HEK293 (cell line): Measurements from ENCODE around the gene XPNPEP1.

Experiments used
- CTCF ChIA-PET: fragments of 350-600 bp; formaldehyde crosslinking; extraction: SDS; loops from one replicate; lab custom pipeline; 2021; ENCODE audit warnings: antibody characterized with exemption; lab: Yijun Ruan, JAX
- POLR2A ChIA-PET: fragments of 300-600 bp; formaldehyde crosslinking; extraction: SDS; loops from one replicate; lab custom pipeline; 2020; ENCODE audit warnings: antibody characterized with exemption, inconsistent platforms; lab: Yijun Ruan, JAX
- H3K27ac ChIP-seq: fragments of 200-500 bp; sonication (Bioruptor generic); 2 replicates; pipeline ENCODE4 v1.5.1; 2014; ENCODE audit warnings: low read depth, low read length, control low read depth, inconsistent platforms; ENCODE audit errors: extremely low read depth
- H3K36me3 ChIP-seq, 2 experiments: fragments of 200-500 bp in 1 of 2; sonication (Bioruptor generic) in 1 of 2; 1 replicate in 1 of 2; 2 replicates in 1 of 2; pipeline ENCODE4 v1.5.1; 2014 to 2017; ENCODE audit warnings: inconsistent platforms in 2 of 2, low read length in 2 of 2; ENCODE audit not compliant: control insufficient read depth in 2 of 2, insufficient read depth in 1 of 2
- H3K4me1 ChIP-seq: fragments of 200-500 bp; sonication (Bioruptor generic); 2 replicates; pipeline ENCODE4 v1.5.1; 2014; ENCODE audit warnings: mild to moderate bottlenecking, low read length, inconsistent platforms; ENCODE audit not compliant: control insufficient read depth, insufficient read depth
- H3K4me3 ChIP-seq: 2 replicates; pipeline ENCODE4 v1.5.1; 2011; ENCODE audit warnings: low read depth, mild to moderate bottlenecking, control low read depth, low read length, moderate library complexity
- H3K9me3 ChIP-seq: fragments of 200-500 bp; sonication (Bioruptor generic); 2 replicates; pipeline ENCODE4 v1.5.1; 2014; ENCODE audit warnings: low read depth, low read length, inconsistent platforms; ENCODE audit not compliant: control insufficient read depth, insufficient read depth
- HOXC10 ChIP-seq: sonication (generic); formaldehyde crosslinking; IDR thresholded peaks from 2 replicates; pipeline ENCODE4 v1.8.1; 2023; ENCODE audit warnings: mild to moderate bottlenecking, missing genetic modification reagents
- KLF1 ChIP-seq: fragments of 450-650 bp; formaldehyde crosslinking; IDR thresholded peaks from 2 replicates; pipeline ENCODE4 v1.5.1; 2016; ENCODE audit warnings: missing biosample characterization, missing genetic modification characterization
- KLF10 ChIP-seq: fragments of 450-650 bp; IDR thresholded peaks from 2 replicates; pipeline ENCODE4 v1.5.1; 2018; ENCODE audit warnings: missing biosample characterization, mild to moderate bottlenecking, missing genetic modification characterization
- MZF1 ChIP-seq: fragments of 450-650 bp; formaldehyde crosslinking; IDR thresholded peaks from 2 replicates; pipeline ENCODE4 v1.5.1; 2017; ENCODE audit warnings: missing biosample characterization, missing genetic modification characterization, borderline replicate concordance
- SCRT1 ChIP-seq: fragments of 450-650 bp; formaldehyde crosslinking; IDR thresholded peaks from 2 replicates; pipeline ENCODE4 v1.5.1; 2016; ENCODE audit warnings: missing biosample characterization, missing genetic modification characterization, borderline replicate concordance
- SCRT2 ChIP-seq: fragments of 450-650 bp; formaldehyde crosslinking; IDR thresholded peaks from 2 replicates; pipeline ENCODE4 v1.5.1; 2016; ENCODE audit warnings: missing biosample characterization, missing genetic modification characterization
- ZFP41 ChIP-seq: fragments of 450-650 bp; formaldehyde crosslinking; IDR thresholded peaks from 2 replicates; pipeline ENCODE4 v1.5.1; 2016; ENCODE audit warnings: missing biosample characterization, missing genetic modification characterization, borderline replicate concordance
- ZNF184 ChIP-seq: fragments of 450-650 bp; IDR thresholded peaks from 2 replicates; pipeline ENCODE4 v1.5.1; 2018; ENCODE audit warnings: missing biosample characterization, mild to moderate bottlenecking, missing genetic modification characterization
- ZNF426 ChIP-seq: fragments of 450-650 bp; formaldehyde crosslinking; IDR thresholded peaks from 2 replicates; pipeline ENCODE4 v1.5.1; 2017; ENCODE audit warnings: missing biosample characterization, missing genetic modification characterization, mild to moderate bottlenecking, inconsistent platforms, moderate library complexity
- ZNF510 ChIP-seq: fragments of 450-650 bp; formaldehyde crosslinking; IDR thresholded peaks from 2 replicates; pipeline ENCODE4 v1.5.1; 2018; ENCODE audit warnings: mild to moderate bottlenecking, missing genetic modification characterization, missing biosample characterization; ENCODE audit not compliant: insufficient replicate concordance
- ZNF544 ChIP-seq: fragments of 450-650 bp; formaldehyde crosslinking; IDR thresholded peaks from 2 replicates; pipeline ENCODE4 v1.5.0; 2017; ENCODE audit warnings: missing biosample characterization, missing genetic modification characterization
- ZNF747 ChIP-seq: fragments of 450-650 bp; formaldehyde crosslinking; IDR thresholded peaks from 2 replicates; pipeline ENCODE4 v1.5.1; 2016; ENCODE audit warnings: missing biosample characterization, missing genetic modification characterization
- ZSCAN23 ChIP-seq: fragments of 450-650 bp; formaldehyde crosslinking; IDR thresholded peaks from 2 replicates; pipeline ENCODE4 v1.5.1; 2016; ENCODE audit warnings: missing biosample characterization, missing genetic modification characterization
- TF ChIP-seq, protein P1 (sequence below): fragments of 450-650 bp; formaldehyde crosslinking; IDR thresholded peaks from 2 replicates; pipeline ENCODE4 v1.5.1; 2016; ENCODE audit warnings: missing biosample characterization, missing genetic modification characterization, borderline replicate concordance
- TF ChIP-seq, protein P2 (sequence below): fragments of 450-650 bp; formaldehyde crosslinking; IDR thresholded peaks from 2 replicates; pipeline ENCODE4 v1.5.1; 2016; ENCODE audit warnings: missing biosample characterization, missing genetic modification characterization
- TF ChIP-seq, protein P3 (sequence below): fragments of 450-650 bp; formaldehyde crosslinking; IDR thresholded peaks from 2 replicates; pipeline ENCODE4 v1.5.1; 2016; ENCODE audit warnings: missing biosample characterization, missing genetic modification characterization
- TF ChIP-seq, protein P4 (sequence below): fragments of 450-650 bp; formaldehyde crosslinking; IDR thresholded peaks from 2 replicates; pipeline ENCODE4 v1.5.1; 2017; ENCODE audit warnings: missing biosample characterization, missing genetic modification characterization
- TF ChIP-seq, protein P5 (sequence below): fragments of 450-650 bp; formaldehyde crosslinking; IDR thresholded peaks from 2 replicates; pipeline ENCODE4 v1.5.1; 2016; ENCODE audit warnings: missing biosample characterization, missing genetic modification characterization

The XPNPEP1 gene

DNA sequence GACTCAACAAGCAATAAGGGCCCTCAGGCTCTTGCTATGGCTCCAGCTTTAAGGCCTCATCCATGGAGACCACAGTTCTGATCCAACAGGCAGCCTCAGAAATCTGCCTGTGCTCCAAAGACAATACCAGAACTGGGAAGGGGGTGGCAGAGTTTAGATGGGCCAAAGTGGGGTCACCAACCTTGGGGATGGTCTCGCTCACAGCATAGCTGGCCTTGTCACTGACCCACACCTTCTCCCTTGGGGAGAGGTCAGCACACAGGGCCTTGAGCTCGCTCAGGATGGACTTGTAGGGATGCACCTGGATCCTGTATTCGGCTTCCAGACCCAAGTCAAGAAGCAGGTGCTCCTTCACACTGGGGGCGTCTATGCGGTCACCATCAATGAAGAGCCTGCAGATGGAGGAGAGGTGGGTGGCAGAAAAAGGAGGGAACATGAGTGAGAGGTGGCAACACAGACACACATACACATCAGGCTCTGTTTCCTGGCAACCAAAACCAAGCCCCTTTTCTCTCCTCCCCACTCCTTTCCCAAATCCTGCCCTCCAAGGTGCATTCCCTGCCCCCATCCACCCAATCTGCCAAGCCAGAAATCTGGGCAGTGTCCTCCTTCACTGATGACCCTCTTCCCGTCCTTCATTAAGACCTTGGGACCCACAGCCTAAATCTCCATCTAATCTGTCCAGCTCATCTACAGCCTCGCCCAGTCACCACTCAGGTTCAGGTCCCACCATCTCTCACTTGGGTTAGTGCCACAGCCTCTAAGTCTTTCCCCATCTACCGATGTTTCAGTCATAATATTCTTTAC lies 40.9 kb downstream of the XPNPEP1 start:
- Histone ChIP-seq H3K9me3 (no peaks in the 10 kb centered on the region), H3K27ac (no peak overlapping the region), H3K4me1 (peaks cover 3% of the 10 kb centered on the region; the same call in 1 of the 2 replicates), H3K4me3 (no peak overlapping the region), H3K36me3 (peaks cover 13 to 69% of the 10 kb centered on the region in 2 experiments)
- POLR2A ChIA-PET: no interaction called here
- CTCF ChIA-PET: interaction anchor here (0.7 to 2.9 kb wide), 7 partner anchors 15 to 694 kb away, joined by 3 to 20 read pairs (median 3); no protein-coding TSS in a partner anchor
- TF ChIP-seq, protein P1, sequence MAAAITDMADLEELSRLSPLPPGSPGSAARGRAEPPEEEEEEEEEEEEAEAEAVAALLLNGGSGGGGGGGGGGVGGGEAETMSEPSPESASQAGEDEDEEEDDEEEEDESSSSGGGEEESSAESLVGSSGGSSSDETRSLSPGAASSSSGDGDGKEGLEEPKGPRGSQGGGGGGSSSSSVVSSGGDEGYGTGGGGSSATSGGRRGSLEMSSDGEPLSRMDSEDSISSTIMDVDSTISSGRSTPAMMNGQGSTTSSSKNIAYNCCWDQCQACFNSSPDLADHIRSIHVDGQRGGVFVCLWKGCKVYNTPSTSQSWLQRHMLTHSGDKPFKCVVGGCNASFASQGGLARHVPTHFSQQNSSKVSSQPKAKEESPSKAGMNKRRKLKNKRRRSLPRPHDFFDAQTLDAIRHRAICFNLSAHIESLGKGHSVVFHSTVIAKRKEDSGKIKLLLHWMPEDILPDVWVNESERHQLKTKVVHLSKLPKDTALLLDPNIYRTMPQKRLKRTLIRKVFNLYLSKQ (tag by site-specific recombination): no peak
- TF ChIP-seq, protein P2, sequence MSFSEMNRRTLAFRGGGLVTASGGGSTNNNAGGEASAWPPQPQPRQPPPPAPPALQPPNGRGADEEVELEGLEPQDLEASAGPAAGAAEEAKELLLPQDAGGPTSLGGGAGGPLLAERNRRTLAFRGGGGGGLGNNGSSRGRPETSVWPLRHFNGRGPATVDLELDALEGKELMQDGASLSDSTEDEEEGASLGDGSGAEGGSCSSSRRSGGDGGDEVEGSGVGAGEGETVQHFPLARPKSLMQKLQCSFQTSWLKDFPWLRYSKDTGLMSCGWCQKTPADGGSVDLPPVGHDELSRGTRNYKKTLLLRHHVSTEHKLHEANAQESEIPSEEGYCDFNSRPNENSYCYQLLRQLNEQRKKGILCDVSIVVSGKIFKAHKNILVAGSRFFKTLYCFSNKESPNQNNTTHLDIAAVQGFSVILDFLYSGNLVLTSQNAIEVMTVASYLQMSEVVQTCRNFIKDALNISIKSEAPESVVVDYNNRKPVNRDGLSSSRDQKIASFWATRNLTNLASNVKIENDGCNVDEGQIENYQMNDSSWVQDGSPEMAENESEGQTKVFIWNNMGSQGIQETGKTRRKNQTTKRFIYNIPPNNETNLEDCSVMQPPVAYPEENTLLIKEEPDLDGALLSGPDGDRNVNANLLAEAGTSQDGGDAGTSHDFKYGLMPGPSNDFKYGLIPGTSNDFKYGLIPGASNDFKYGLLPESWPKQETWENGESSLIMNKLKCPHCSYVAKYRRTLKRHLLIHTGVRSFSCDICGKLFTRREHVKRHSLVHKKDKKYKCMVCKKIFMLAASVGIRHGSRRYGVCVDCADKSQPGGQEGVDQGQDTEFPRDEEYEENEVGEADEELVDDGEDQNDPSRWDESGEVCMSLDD: no peak
- no peak for TF ChIP-seq SCRT1
- TF ChIP-seq, protein P3, sequence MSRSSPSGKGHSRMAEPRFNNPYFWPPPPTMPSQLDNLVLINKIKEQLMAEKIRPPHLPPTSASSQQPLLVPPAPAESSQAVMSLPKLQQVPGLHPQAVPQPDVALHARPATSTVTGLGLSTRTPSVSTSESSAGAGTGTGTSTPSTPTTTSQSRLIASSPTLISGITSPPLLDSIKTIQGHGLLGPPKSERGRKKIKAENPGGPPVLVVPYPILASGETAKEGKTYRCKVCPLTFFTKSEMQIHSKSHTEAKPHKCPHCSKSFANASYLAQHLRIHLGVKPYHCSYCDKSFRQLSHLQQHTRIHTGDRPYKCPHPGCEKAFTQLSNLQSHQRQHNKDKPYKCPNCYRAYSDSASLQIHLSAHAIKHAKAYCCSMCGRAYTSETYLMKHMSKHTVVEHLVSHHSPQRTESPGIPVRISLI (tag by site-specific recombination): no peak
- TF ChIP-seq ZNF184 (tag by site-specific recombination): no peak
- no peak for TF ChIP-seq HOXC10 (CRISPR knock-in tag)
- no peak for TF ChIP-seq KLF10 (tag by site-specific recombination)
- TF ChIP-seq ZNF544 (tag by site-specific recombination): no peak
- no peak for TF ChIP-seq ZFP41 (tag by site-specific recombination)
- no peak for TF ChIP-seq ZNF426 (tag by site-specific recombination)
- TF ChIP-seq ZNF510 (tag by site-specific recombination): no peak
- no peak for TF ChIP-seq ZSCAN23 (tag by site-specific recombination)
- TF ChIP-seq, protein P4, sequence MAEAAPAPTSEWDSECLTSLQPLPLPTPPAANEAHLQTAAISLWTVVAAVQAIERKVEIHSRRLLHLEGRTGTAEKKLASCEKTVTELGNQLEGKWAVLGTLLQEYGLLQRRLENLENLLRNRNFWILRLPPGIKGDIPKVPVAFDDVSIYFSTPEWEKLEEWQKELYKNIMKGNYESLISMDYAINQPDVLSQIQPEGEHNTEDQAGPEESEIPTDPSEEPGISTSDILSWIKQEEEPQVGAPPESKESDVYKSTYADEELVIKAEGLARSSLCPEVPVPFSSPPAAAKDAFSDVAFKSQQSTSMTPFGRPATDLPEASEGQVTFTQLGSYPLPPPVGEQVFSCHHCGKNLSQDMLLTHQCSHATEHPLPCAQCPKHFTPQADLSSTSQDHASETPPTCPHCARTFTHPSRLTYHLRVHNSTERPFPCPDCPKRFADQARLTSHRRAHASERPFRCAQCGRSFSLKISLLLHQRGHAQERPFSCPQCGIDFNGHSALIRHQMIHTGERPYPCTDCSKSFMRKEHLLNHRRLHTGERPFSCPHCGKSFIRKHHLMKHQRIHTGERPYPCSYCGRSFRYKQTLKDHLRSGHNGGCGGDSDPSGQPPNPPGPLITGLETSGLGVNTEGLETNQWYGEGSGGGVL: no peak
- no peak for TF ChIP-seq KLF1 (tag by site-specific recombination)

DNA sequence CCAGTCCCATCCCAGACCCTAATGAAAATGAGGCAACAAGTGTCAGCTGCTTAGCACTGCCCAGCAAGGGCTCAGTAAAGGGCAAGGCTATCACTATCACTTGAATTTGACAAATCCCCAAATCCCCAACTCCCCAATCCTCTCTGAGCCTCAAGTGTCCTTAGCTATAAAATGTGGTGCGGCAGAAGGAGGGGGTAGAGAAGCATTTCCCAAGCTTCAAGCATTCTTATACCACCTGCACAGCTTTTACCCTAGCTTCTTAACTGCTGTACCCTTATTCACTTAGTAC lies 41.6 kb downstream of the XPNPEP1 start:
- peaks cover 3% of the 10 kb centered on the region; the same call in 1 of the 2 replicates for H3K4me1 ChIP-seq
- peaks cover 13 to 69% of the 10 kb centered on the region in 2 experiments for H3K36me3 ChIP-seq

More for the DNA sequence above, 41.6 kb downstream of the XPNPEP1 start:
- Histone ChIP-seq H3K9me3 (no peaks in the 10 kb centered on the region), H3K27ac (no peak overlapping the region), H3K4me3 (no peak overlapping the region)
- POLR2A ChIA-PET: no interaction called here
- TF ChIP-seq, protein P5, sequence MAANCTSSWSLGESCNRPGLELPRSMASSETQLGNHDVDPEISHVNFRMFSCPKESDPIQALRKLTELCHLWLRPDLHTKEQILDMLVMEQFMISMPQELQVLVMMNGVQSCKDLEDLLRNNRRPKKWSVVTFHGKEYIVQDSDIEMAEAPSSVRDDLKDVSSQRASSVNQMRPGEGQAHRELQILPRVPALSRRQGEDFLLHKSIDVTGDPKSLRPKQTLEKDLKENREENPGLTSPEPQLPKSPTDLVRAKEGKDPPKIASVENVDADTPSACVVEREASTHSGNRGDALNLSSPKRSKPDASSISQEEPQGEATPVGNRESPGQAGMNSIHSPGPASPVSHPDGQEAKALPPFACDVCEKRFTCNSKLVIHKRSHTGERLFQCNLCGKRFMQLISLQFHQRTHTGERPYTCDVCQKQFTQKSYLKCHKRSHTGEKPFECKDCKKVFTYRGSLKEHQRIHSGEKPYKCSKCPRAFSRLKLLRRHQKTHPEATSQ (tag by site-specific recombination): no peak
- peak; percentile 80 for TF ChIP-seq SCRT2 (tag by site-specific recombination)
- TF ChIP-seq ZNF747 (tag by site-specific recombination): no peak
- TF ChIP-seq MZF1 (tag by site-specific recombination): 0 out of 2 replicates have a peak, but pooled peaks have one; percentile 42
- TF ChIP-seq SCRT1: 0 out of 2 replicates have a peak, but pooled peaks have one; percentile 41
- CTCF ChIA-PET: interaction anchor here (0.6 to 1.3 kb wide), 5 partner anchors 73 to 695 kb away, joined by 3 to 4 read pairs (median 3); no protein-coding TSS in a partner anchor
